HG03432 (cell line): ENCODE results near the gene TM4SF1.

Experiments
- ATAC-seq: cut with Tn5 transposase; IDR thresholded peaks from one replicate; pipeline ENCODE4 v1.9.1; 2021; ENCODE audit warnings: mild to moderate bottlenecking, moderate library complexity; ENCODE audit not compliant: unreplicated experiment

The TM4SF1 gene, protein sequence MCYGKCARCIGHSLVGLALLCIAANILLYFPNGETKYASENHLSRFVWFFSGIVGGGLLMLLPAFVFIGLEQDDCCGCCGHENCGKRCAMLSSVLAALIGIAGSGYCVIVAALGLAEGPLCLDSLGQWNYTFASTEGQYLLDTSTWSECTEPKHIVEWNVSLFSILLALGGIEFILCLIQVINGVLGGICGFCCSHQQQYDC

DNA sequence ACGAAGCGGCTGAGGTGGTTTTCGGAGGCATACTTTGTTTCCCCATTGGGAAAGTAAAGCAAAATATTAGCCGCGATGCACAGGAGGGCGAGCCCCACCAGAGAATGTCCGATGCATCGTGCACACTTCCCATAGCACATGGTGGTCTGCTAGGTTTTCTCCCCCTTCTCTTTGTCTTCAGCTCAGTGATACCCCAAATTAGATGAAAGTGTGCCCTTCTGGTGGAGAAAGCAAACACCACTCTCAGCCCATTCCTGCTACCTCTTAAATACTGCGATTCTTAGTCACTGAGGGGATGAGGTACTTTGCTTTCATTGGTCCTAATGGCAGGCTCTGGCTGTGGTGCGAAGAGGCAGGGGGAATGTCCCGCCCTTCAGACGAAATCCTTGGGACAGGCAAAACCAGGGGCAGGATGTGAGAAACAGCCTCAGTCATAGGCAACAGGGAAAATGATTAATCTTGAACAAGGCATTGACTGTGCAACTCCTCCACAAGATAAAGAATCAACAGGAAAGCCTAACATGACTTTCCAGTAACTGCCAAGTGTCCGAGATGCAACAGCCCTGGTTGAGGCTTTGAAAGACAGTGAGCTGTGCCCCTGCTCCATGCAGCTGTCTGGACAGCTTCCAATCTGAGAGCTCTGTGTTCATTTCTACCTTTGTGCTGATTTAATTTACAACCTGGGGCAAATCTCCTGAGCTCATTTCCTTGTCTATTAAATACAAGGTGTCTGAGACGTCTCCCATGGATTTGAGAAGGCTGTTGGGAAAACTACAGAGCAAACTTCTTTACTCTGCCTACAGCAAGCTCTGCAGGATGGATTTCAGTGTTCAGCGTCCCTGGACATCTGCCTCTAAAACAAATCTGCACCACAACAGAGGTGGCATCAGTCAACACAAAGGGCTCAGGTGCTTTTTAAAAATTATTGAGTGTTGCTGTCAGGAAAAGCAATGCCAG lies at the start of gene TM4SF1:
Gene TM4SF1 (minus strand): TSS at position 242 of the 957 bp plus-strand sequence. CDS start 102 bp downstream, at position 140.
- no peak for ATAC-seq

DNA sequence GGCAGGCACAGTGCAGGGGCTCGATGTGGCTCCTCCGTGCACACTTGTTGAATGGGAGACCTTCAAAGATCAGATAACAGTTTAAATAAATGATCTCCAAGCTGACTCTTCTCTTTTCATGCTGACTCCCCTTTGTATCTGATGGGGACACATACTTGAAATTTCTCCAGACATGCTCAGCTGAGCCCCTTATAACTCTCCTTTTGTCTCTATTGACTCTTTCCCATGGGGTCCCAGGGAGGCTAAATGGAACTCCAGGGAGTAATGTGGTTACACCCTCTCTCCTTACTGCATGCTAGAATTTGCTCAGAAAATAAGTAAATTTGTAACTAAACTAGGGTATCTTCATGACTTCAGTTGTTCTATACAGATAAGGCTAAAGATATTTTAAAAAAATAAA lies 48.9 kb upstream of the TM4SF1 start:
- no peak for ATAC-seq

DNA sequence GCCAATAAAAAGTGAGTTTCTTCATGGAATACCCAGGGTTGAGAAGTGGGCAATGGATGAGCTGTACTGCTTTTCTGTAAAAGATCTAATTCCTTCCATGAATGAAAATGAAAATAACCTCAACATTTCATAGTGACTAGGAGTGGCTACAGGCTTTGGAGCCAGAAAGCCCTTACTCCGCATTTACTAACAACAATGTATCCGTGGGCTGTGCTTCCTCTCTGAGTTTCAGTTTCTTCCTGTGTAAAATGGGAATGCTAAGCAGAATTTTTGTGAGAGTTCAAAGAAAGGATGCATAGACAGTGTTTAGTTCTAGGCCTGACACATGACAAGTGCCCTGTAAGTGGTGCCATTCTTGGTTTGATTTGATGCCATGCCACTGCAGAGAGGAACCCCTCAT lies 47.5 kb upstream of the TM4SF1 start:
- no peak for ATAC-seq

DNA sequence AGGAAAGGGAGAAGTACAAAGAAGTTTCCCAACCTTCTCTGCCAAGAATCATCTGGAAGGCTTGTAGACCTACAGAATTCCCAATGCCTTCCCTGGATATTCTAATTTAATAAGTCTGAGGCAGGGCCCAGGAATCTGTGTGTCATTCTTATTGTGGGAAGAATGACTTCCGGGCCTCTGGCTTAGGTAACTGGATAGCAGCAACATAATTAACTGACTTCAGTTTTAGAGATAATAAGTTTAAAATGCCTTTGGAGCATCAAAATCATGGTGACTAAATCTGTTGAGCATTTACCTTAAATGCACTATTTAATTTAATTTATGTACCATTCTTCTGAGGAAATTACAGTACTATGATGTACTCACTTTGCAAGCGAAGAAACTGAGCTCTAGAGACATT lies 44.3 kb upstream of the TM4SF1 start:
- no peak for ATAC-seq

DNA sequence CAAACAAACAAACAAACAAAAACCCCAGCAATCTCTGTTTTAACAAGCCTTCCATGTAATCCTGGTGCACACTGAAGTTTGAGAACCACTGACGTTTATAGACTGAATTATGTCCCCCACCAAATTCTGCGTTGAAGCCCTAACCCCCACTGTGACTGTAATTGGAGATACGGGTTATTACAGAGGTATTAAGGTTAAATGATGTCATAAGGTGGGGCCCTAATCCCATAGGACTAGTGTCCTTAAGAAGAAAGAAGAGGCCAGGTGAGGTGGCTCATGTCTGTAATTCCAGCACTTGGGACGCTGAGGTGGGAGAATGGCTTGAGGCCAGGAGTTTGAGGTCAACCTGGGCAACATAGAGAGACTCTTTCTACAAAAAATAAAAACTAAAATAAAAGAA lies 42.4 kb upstream of the TM4SF1 start:
- no peak for ATAC-seq

DNA sequence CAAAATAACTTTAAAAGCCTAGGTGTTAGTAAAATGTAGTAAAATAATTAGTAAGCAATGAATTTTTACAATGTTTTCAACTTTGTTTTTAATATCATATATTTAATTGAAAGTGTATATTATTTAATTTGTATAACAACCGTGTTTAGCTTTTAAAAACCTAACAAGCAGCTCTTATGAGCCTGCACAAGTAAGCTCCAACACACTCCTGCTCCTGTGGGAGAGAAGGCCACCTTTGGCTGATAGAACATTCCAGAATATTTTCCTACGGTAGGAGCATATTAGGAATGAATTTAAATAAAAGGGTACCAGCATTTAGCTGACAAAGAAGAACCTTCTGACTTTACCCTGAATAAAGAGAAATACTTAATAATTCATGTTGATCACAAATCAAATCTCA lies 40.3 kb upstream of the TM4SF1 start:
- no peak for ATAC-seq

DNA sequence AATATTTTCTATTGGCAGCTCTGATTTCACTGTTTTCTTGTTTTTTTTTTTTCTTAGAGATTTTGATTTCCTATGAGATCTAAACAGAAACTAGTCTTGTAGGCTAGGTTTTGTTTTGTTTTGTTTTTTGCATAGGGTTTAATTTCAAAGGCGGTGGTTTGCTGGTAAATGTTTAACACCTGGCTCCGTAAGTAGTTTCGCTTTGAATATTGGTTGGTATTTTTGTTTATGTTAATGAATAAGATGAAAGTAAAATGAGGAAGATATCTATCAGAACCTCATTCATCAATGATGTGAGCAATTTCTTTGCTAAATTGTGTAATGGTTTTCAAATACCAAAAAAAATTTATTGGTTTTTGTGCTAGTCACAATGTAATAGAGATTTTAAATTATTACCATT lies 39.7 kb upstream of the TM4SF1 start:
- peak; percentile 94 for ATAC-seq

DNA sequence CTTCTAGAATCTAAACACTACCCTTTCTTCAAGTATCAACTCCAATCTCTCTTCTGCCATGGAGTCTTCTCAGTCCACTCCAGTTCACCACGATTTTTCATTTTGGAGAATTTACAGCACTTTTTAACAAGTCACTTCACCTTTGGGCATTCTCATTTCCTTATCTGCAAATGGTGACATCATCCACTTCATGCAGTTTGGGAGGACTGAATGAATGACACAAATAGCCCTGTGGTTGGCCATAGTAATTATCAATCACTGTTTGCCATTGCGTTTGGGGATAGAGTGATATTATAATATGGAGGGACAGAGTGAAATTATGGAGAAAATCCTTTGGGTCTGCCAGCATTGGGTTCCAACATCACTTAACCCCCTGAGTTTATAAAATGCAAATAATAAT lies 38.0 kb upstream of the TM4SF1 start:
- ATAC-seq: peak; percentile 31

DNA sequence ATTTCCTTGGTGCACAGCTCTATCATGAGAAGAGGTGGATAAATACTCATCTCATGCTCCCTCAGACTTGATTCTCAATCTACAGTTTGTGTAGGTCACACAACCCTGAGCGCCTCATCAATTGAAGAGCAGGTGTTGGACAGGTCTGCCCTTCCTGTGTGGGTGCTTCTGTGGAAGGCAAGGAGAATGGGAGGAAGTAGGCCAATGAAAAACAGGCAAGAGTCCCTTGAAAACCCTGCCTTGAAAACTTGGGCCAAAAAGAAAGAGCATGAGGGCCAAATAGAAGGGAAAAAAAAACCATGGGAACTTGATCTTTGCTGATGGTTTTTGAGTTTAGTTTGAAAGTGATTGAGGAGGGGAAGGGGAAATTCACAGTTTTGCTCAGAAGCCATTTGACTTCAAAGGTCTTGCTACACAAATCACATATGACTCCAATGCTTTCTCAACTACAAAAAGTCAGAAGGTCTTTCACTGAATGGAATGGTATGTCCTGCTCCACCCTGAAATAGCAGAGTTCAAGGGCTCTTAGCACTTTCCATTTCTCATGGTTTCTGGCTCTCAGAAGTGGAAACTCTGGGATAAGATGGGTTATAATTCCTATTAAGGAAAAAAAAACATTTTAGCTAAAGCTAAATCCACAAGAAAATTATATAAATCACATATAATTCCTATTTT lies 37.2 kb upstream of the TM4SF1 start:
- ATAC-seq: no peak

DNA sequence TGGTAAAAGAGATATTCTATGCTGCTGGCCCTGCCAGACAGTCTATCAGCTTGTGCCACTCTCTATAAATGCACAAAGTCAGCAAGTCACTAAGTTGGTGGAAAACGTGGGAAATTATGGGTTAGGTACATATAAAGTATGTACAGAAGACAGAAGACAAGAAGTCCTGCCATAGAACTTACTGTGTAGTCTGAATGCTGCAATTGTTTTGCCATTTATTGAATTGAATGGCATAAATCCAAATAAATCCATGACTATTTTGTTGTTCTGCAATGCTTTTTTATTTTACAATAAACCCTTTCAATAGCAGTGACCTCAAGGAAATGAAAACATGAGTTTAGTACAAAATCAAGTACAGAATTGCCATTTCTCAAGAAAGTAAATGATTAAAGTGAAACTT lies 34.1 kb upstream of the TM4SF1 start:
- ATAC-seq: no peak

DNA sequence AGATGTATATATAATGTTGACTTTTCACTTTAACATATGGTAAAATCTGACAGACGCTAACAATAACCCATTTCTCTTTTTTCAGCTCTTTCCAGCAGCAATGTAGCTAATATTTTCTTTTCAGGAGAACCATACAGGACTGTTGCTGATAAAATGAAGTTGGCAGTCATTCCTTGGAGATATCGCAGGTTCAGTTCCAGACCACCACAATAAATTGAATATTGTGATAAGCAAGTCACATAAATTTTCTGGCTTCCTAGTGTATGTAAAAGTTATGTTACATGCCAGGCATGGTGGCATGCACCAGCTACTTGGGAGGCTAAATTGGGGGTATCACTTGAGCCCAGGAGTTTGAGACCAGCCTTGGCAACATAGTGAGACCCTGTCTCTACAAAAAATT lies 31.9 kb upstream of the TM4SF1 start:
- no peak for ATAC-seq

DNA sequence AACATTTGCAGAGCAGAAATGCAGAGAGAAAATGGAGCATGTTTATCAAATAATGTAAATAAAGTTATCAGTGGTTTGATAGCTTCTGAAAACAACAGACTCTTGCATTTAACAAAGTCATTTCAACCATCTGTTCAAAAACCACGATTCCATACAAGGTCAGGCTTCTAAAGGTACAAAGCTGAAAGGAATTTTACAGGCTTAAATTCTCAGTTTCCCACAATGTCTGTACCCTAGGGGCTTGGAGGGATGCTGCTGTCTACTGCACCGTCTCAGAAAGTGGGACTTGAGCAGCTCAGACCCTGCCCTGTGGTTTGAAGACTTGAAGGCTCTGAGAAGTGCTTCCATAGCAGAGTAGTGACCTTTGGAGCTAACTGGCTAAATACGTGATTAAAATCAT lies 30.4 kb upstream of the TM4SF1 start:
- no peak for ATAC-seq

DNA sequence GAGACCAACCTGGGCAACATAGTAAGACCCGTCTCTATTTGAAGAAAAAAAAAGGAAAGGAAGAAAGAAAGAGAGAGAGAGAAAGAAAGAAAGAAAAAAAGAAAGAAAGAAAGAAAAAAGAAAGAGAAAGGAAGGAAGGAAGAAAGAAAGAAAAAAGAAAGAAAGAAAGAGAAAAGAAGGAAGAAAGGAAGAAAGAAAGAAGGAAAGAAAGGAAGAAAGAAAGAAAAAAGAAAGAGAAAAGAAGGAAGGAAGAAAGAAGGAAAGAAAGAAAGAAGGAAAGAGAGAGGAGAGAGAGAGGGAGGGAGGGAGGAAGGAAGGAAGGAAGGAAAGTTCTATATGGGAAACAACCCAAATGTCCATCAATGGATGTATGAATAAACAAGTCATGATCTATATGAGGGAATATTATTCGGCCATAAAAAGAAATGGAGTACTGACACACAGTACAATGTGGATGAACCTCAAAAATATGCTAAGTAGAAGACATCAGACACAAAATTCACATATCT lies 28.8 kb upstream of the TM4SF1 start:
- no peak for ATAC-seq

DNA sequence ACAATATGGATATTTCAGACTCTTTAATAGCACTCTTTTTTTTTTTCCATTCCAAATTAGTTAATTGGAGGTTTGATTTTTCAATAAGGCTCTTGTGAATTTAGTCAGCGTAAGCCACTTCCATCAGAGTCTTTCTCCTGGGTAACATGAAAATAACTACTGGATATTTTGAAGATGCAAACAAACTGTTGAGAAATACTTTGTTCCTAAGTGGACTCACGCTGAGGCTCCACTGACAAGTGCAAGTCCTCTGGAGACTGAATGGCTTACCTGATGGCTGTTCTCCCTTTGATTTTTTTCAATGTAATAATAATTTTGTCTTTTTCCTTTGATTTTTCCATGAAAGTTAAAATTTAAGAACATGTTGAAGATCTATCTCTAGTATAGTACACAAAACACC lies 26.0 kb upstream of the TM4SF1 start:
- ATAC-seq: no peak

DNA sequence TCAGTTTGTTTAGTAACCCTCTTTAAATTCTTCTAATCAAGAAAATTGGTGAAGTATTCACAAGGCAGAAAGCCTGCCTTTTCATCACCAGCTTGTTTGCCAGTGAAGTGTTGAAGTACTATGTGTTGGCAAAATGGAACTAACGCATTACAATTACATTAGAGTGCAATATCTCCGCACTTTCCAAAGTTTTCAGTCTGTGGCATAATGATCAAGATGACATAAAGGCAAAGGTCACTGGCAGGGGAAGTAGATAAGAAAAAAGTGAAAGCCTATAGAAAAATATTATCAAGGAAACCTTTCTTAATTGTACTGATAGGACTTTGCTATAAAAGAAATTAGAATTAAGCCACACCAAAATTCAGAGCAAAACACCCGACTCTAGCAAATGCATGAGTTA lies 25.0 kb upstream of the TM4SF1 start:
- no peak for ATAC-seq

DNA sequence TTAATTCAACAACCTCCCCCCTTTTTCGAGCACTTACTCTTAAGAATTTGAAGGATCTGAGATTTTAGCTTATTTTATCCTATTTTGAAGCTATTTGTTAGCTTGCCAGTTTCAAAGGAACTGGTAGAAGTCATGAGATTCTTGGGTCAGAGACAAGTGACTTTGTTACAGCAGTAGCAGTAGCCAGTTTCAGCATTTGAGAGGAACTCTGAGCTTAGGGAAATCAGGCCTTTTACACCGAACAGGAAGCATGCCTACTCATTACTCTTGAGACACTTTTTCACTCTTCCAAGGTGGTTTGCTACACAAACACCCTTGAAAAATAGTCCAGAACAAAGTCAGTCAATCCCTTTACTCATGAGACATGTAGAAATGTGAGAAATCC lies 24.5 kb upstream of the TM4SF1 start:
- ATAC-seq: no peak

DNA sequence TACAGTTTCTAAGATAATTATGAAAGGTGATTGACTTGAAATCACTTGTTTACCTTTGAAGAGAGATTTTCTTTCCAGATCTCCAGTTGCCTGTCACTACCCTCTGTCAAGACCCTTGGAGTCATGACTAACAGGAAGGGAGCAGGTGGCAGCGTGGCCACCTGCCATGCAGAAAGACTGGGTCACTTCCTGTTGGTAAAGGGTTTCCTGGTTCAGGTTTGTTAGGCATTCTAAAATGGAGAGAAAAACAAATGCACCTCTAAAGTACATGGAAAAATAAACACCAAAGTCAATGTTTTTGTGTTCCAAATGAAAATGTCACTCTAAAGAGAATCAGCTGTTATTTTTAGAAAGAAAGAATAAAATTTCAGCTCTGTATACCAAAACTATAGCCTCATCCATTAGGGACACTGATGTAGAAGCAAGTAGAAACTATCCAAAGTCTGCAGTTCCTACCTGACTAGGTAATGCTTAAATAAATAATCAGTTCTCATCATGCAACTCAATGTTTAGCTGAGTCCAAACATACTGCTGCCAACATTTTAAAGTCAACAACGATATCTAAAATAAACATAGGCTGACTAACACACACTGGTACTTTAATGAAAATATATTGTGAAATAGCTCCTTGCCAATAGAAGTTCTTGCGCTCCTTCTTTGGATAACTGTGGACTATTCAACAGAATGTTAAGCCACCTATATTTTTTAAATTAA lies 23.9 kb upstream of the TM4SF1 start:
- no peak for ATAC-seq

DNA sequence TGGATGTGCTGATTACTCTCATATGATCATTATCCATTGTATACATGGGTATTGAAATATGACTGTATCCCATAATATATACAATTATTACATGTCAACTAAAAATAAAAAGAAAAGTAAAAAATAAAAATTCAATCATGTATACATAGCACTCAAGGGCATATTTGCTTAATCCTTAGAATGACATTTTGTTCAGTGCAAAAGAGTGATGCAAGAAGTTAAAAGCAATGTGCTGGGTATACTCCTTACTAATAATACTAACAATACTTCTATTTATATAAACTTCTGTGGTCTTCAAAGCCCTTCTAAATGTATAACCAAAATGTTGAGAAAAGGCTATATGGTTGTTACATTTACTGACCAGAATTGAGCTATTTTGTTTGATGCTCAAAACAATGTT lies 23.2 kb upstream of the TM4SF1 start:
- no peak for ATAC-seq

DNA sequence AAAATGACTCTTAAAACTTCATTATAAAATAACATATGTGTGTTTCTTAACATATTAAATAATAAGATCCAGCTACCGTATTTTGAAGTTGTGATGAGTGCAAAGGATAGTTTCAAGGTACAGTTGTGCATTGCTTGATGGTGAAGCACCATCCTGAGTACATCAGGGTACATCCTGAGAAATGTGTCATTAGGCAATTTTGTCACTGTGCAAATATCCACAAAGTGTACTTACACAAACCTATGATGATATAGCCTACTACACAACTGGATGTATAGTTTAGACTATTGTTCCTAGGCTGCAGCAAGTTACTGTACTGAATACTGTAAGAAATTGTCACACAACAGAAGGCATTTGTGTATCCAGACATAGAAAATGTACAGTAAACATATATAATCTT lies 20.8 kb upstream of the TM4SF1 start:
- no peak for ATAC-seq

DNA sequence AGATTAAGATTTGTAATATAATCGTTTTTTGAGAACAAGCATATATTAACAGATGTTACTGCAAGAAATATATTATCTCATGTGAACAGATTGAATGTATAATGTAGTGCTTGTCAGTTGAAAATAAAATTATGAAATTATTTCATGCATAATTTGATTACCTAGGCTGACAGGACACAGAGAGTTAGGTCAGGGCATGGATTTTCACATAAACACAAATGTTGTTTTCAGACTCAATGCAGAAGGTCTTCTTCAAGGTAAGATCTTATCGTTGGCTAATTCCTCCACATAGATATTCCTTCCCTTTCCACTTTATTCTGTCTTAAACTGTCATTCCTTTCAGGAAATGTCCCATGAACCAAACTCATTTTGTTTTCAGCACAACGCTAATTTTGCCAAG lies 20.1 kb upstream of the TM4SF1 start:
- no peak for ATAC-seq

DNA sequence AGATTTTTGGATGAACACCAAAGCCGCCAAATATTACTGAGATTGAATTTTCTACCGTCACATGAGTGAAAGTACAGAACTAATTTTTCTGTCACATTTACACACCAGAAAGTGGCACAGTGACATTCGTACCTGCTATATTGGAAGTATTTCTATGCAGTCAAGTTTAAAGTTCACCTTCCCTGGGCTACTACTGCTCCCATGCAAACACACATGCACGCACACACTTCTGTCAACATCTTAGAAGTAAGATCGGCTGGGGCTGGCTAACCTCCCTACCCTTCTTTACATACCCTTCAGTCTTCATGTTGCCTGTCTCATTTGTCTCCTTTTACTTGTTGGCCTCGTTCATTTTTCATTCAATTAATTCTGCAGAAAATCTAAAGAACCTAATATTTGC lies 19.0 kb upstream of the TM4SF1 start:
- no peak for ATAC-seq
